ENCODE data around the gene GALNT9. TPM values are rescaled to one million over a fixed set of nuclear protein-coding genes. Genes with fewer than 3 reads are reported as not detected.
"Not testable (repeated sequence)": the region's sequence is repeated elsewhere in the genome, so short reads cannot be mapped to it uniquely, and the experiment has no call there.

Gene GALNT9
- total and polyA plus RNA-seq, 2 donors, result 0.91 to 1.5 TPM

DNA sequence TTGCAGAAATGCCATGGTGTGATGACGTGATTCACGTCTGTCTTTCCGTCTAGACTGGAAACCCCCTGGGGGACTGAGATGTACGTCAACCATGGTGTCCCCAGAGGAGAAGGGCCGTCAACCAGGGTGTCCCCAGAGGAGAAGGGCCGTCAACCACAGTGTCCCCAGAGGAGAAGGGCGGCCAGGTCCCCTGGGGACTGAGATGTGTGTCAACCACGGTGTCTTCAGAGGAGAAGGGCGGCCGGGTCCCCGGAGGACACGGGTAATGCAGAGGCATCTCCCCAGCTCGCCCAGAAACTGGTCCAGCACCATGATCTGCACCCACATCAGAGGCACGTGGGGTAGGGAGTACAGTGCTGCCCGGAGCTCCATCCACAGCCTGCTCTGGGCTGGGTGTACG is 30.6 kb upstream of the GALNT9 start:
- no peak for DNase-seq (ENCODE audit: low read depth in 6 of 9, low spot score in 9 of 9)
- WGBS, result 92% methylated on average over 16 of the region's 16 CpGs
- Histone ChIP-seq H3K9me3 (ENCODE audit: control insufficient read depth in 2 of 2, insufficient read depth in 1 of 2, low read length in 1 of 2) (peaks cover 2 to 46% of the 10 kb centered on the region in 2 donors), H3K4me3 (ENCODE audit: low read length in 2 of 2) (no peak overlapping the region), H3K27ac (ENCODE audit: low read depth in 1 of 2, low read length in 1 of 2) (no peak overlapping the region), H3K4me1 (ENCODE audit: control insufficient read depth in 2 of 2, insufficient read depth in 2 of 2, low read length in 2 of 2) (peaks cover 0 to 9% of the 10 kb centered on the region in 2 donors), H3K27me3 (ENCODE audit: control insufficient read depth in 2 of 2, insufficient read depth in 1 of 2, low read length in 1 of 2) (peaks cover 0 to 15% of the 10 kb centered on the region in 2 donors), H3K36me3 (ENCODE audit: control insufficient read depth in 2 of 2, insufficient read depth in 2 of 2, low read length in 1 of 2) (no peaks in the 10 kb centered on the region)

DNA sequence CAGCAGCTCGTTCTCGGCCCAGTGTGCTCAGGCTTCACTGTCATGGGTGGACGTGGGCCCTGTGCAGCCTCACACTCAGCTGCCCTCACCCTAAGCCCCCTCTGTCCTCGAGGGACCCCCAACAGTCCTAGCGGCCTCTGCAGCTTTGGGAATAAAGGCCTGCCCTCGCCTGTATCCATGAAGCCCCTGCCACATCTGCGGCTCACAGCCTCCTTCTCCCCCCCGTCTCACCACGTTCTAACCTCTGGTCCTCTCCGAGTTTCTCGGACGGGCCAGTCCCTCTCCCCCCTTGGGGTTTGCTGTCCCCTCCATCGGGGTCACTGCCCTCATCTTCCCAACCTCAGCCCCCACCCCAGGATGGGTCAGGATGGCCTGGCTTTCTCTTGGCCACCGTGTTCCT is 30.2 kb upstream of the GALNT9 start:
- H3K36me3 ChIP-seq (ENCODE audit: control insufficient read depth in 2 of 2, insufficient read depth in 2 of 2, low read length in 1 of 2), result no peaks in the 10 kb centered on the region
- WGBS, result 93% methylated on average over 14 of the region's 14 CpGs
- peaks cover 2 to 49% of the 10 kb centered on the region in 2 donors for H3K9me3 ChIP-seq (ENCODE audit: control insufficient read depth in 2 of 2, insufficient read depth in 1 of 2, low read length in 1 of 2)
- H3K27me3 ChIP-seq (ENCODE audit: control insufficient read depth in 2 of 2, insufficient read depth in 1 of 2, low read length in 1 of 2), result peaks cover 0 to 17% of the 10 kb centered on the region in 2 donors
- no peak overlapping the region for H3K27ac ChIP-seq (ENCODE audit: low read depth in 1 of 2, low read length in 1 of 2)
- H3K4me3 ChIP-seq (ENCODE audit: low read length in 2 of 2), result no peak overlapping the region
- peaks cover 0 to 11% of the 10 kb centered on the region in 2 donors for H3K4me1 ChIP-seq (ENCODE audit: control insufficient read depth in 2 of 2, insufficient read depth in 2 of 2, low read length in 2 of 2)
- DNase-seq (ENCODE audit: low read depth in 6 of 9, low spot score in 9 of 9), result no peak

DNA sequence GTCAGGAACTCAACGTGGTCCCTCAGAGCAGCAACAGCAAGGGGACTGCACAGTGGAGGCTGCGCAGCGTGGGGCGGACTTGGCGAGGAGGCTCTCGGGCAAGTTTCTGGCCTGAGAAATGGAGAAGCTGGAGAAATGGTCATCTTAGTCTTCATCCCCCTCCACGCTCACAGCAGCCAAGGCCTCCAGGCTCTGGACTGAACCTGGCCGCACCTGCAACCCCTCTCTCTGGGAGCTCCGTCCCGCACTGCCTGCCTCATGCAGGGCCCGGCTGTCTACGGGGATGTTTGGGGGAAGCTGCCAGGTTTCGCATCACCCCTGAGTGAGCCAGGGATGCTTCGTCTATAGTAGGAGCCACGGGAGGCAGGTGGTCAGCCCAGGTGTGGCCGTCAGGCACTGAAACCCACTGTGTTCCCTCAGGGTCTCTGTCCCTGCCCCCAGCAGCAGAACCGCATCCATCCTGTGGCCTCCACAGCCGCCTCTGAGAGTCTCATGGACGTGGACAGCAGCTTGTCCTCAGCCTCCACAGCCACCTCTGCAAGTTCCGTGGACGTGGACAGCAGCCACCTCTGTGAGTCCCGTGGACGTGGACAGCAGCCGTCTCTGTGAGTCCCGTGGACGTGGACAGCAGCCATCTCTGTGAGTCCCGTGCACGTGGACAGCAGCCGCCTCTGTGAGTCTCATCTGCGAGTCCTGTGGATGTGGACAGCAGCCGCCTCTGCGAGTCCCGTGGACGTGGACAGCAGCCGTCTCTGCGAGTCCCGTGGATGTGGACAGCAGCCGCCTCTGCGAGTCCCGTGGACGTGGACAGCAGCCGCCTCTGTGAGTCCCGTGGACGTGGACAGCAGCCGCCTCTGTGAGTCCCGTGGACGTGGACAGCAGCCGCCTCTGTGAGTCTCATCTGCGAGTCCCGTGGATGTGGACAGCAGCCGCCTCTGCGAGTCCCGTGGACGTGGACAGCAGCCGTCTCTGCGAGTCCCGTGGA is 29.1 kb upstream of the GALNT9 start:
- Histone ChIP-seq H3K9me3 (ENCODE audit: control insufficient read depth in 2 of 2, insufficient read depth in 1 of 2, low read length in 1 of 2) (peaks cover 2 to 41% of the 10 kb centered on the region in 2 donors), H3K27me3 (ENCODE audit: control insufficient read depth in 2 of 2, insufficient read depth in 1 of 2, low read length in 1 of 2) (peaks cover 0 to 23% of the 10 kb centered on the region in 2 donors), H3K4me1 (ENCODE audit: control insufficient read depth in 2 of 2, insufficient read depth in 2 of 2, low read length in 2 of 2) (peaks cover 0 to 15% of the 10 kb centered on the region in 2 donors)
- not testable (repeated sequence) for DNase-seq (ENCODE audit: low read depth in 6 of 9, low spot score in 9 of 9); H3K4me3 ChIP-seq (ENCODE audit: low read length in 2 of 2); H3K36me3 ChIP-seq (ENCODE audit: control insufficient read depth in 2 of 2, insufficient read depth in 2 of 2, low read length in 1 of 2); H3K27ac ChIP-seq (ENCODE audit: low read depth in 1 of 2, low read length in 1 of 2)
- WGBS, result 93% methylated on average over 44 of the region's 57 CpGs

DNA sequence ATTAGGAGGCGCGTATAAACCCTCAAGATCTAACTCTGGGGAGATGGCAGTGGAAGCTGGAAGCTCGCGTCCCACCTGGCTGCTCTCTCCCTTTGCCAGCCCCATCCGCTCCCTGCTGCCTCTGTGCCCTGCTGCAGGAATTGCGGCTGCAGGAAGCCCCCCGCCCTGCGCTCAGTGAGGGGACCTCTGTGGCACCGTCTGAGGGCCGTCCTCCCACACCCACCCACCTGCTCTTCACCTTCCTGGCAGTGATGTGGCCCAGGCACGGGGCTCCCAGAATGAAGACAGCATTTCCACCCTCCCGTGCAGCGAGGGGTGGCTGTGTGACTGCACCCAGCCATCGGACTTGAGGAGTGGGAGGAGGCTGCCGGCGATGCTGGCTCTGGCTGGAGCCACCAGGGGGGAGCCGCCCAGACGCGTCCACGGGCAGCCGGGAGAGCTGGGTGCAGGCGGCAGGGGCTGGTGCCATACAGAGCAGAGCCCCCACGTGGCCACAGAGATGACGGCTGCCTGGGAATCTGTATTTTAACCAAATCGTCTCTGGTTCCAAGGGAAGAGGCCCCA is 28.3 kb upstream of the GALNT9 start:
- Histone ChIP-seq H3K4me1 (ENCODE audit: control insufficient read depth in 2 of 2, insufficient read depth in 2 of 2, low read length in 2 of 2) (peaks cover 0 to 14% of the 10 kb centered on the region in 2 donors), H3K4me3 (ENCODE audit: low read length in 2 of 2) (no peak overlapping the region), H3K27me3 (ENCODE audit: control insufficient read depth in 2 of 2, insufficient read depth in 1 of 2, low read length in 1 of 2) (peaks cover 0 to 28% of the 10 kb centered on the region in 2 donors), H3K9me3 (ENCODE audit: control insufficient read depth in 2 of 2, insufficient read depth in 1 of 2, low read length in 1 of 2) (peaks cover 2 to 35% of the 10 kb centered on the region in 2 donors), H3K27ac (ENCODE audit: low read depth in 1 of 2, low read length in 1 of 2) (no peak overlapping the region), H3K36me3 (ENCODE audit: control insufficient read depth in 2 of 2, insufficient read depth in 2 of 2, low read length in 1 of 2) (no peaks in the 10 kb centered on the region)
- 93% methylated on average over 25 of the region's 25 CpGs for WGBS
- no peak for DNase-seq (ENCODE audit: low read depth in 6 of 9, low spot score in 9 of 9)

DNA sequence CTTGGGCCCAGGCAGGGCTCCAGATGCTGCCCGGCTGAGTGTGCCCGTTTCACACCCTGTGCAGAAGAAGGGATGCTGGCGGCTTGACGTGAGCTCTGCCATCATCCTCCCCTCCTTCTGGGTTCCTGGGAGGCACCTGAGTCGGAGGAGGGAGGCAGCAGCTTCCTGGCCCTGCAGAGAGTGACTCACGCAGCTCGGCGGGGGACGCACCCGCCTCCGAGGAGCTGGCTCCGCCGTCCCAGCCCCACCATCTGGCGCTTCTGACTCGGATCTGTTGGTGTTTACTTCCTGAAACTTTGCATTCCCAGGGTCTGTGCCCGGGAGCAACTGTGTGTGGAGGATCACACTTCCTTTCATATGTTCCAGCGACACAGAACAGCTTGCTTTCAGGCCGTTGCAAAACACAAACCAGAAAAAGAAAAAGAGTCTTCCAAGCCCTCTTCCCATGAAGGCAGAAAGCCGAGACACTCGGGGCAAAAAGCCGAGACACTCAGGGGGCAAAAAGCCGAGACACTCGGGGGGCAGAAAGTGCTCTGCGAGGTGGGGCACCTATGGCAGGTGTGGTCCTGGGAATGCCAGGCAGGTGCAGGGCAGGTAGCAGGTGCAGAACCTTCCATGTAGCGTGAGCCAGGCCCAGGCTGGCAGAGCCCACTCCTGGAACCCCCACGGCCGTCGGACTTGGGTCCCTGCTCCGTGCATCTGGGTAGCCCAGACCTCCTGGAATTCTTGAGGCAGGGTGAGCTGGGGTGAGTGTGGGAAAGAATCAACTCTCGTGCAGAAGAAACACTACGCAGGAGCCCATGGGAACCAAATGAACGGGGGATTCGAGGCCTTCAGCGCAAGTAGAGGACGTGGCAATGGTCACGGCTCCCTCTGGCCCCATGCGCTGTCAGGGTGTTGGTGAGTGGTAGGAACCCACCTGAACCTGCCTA is 27.6 kb upstream of the GALNT9 start:
- Histone ChIP-seq H3K27ac (ENCODE audit: low read depth in 1 of 2, low read length in 1 of 2) (no peak overlapping the region), H3K27me3 (ENCODE audit: control insufficient read depth in 2 of 2, insufficient read depth in 1 of 2, low read length in 1 of 2) (peaks cover 0 to 29% of the 10 kb centered on the region in 2 donors), H3K9me3 (ENCODE audit: control insufficient read depth in 2 of 2, insufficient read depth in 1 of 2, low read length in 1 of 2) (peaks cover 2 to 35% of the 10 kb centered on the region in 2 donors), H3K4me3 (ENCODE audit: low read length in 2 of 2) (no peak overlapping the region), H3K4me1 (ENCODE audit: control insufficient read depth in 2 of 2, insufficient read depth in 2 of 2, low read length in 2 of 2) (peaks cover 0 to 14% of the 10 kb centered on the region in 2 donors), H3K36me3 (ENCODE audit: control insufficient read depth in 2 of 2, insufficient read depth in 2 of 2, low read length in 1 of 2) (no peaks in the 10 kb centered on the region)
- DNase-seq (ENCODE audit: low read depth in 6 of 9, low spot score in 9 of 9), result no peak
- WGBS, result 56% methylated on average over 37 of the region's 37 CpGs

DNA sequence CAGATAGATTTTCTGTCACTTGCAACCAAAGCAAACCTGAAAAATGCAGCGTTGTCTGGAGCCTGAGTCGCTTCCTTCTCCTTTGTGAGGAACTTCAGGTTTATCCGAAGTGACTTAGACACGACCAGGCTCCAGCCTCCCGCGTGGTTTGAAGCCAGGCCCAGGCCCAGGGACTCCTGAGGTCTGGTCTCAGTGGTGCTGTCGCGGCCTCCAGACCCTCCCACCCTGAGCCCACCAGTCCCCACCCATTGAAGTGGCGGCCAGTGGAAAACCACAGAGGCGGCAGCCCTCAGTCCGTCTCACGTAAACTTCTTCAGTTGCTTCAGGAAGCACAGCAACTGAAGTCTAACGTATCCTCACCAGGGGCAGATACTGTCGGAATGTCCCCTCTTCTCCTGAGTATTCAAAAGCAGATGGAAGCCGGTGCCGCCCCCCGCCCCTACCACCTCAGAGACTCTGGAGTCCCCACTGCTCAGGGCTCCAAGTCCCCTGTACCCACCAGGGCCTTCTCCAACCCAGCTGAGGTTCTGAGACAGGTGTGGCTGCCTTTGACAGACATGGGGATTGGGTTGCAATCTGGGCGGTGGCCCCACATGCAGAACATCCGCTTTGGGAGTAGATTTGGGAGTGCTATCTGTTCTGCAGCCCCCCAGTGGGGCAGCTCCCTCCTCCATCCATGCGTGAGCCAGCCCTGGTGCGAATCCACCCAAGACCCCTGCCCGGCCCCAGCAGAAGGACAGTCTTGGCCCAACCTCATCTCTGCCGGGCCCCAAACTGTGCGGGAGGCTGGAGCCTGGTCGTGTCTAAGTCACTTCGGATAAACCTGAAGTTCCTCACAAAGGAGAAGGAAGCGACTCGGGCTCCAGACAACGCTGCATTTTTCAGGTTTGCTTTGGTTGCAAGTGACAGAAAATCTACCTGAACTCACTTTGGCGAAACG is 26.6 kb upstream of the GALNT9 start:
- 84% methylated on average over 31 of the region's 31 CpGs for WGBS
- Histone ChIP-seq H3K4me1 (ENCODE audit: control insufficient read depth in 2 of 2, insufficient read depth in 2 of 2, low read length in 2 of 2) (peaks cover 0 to 14% of the 10 kb centered on the region in 2 donors), H3K4me3 (ENCODE audit: low read length in 2 of 2) (no peak overlapping the region), H3K27ac (ENCODE audit: low read depth in 1 of 2, low read length in 1 of 2) (no peak overlapping the region), H3K27me3 (ENCODE audit: control insufficient read depth in 2 of 2, insufficient read depth in 1 of 2, low read length in 1 of 2) (peaks cover 0 to 29% of the 10 kb centered on the region in 2 donors), H3K9me3 (ENCODE audit: control insufficient read depth in 2 of 2, insufficient read depth in 1 of 2, low read length in 1 of 2) (peaks cover 2 to 30% of the 10 kb centered on the region in 2 donors), H3K36me3 (ENCODE audit: control insufficient read depth in 2 of 2, insufficient read depth in 2 of 2, low read length in 1 of 2) (no peaks in the 10 kb centered on the region)
- DNase-seq (ENCODE audit: low read depth in 6 of 9, low spot score in 9 of 9), result no peak

DNA sequence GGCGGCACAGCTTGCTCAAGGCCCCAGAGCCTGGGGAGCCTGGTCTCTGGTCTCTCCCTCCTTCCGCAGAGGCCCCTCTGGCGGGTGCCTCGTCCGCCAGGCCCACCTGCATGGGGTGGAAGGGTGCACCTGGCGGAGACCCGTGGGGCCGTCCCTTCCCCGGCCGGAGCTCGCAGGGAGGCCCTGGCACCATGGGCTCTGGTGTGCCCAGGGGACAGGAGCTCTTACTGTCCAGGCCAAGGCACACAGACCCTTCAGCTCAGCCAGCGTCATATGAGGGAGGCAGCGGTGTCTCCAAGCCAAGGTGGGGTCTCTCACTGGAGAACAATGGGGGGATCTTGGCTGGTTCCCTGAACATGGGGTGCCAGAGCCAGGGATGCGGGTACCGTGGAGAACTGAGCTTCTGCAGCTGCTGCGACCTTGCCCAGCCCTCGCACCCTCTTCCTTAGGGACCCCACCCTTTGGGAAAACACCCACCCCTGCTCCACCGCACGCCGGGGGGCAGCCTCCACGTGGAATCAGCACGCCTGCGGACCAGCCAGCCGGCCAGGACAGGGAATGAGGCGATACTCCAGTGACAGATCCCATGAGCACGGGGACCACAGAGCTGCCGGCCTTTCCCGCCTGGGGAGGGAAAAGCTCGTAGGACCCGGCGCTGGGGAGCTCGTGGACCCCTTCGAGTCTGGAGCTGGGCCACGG is 25.7 kb upstream of the GALNT9 start:
- no peaks in the 10 kb centered on the region for H3K36me3 ChIP-seq (ENCODE audit: control insufficient read depth in 2 of 2, insufficient read depth in 2 of 2, low read length in 1 of 2)
- peaks cover 0 to 14% of the 10 kb centered on the region in 2 donors for H3K4me1 ChIP-seq (ENCODE audit: control insufficient read depth in 2 of 2, insufficient read depth in 2 of 2, low read length in 2 of 2)
- H3K9me3 ChIP-seq (ENCODE audit: control insufficient read depth in 2 of 2, insufficient read depth in 1 of 2, low read length in 1 of 2), result peaks cover 2 to 23% of the 10 kb centered on the region in 2 donors
- no peak for DNase-seq (ENCODE audit: low read depth in 6 of 9, low spot score in 9 of 9)
- H3K27ac ChIP-seq (ENCODE audit: low read depth in 1 of 2, low read length in 1 of 2), result no peak overlapping the region
- WGBS, result 95% methylated on average over 34 of the region's 34 CpGs
- peaks cover 0 to 29% of the 10 kb centered on the region in 2 donors for H3K27me3 ChIP-seq (ENCODE audit: control insufficient read depth in 2 of 2, insufficient read depth in 1 of 2, low read length in 1 of 2)
- no peak overlapping the region for H3K4me3 ChIP-seq (ENCODE audit: low read length in 2 of 2)
